ENCODE measurements around the gene YTHDC2.
A peak's percentile ranks its signal among the peaks of the same experiment; 100 is the strongest.

Gene YTHDC2

DNA sequence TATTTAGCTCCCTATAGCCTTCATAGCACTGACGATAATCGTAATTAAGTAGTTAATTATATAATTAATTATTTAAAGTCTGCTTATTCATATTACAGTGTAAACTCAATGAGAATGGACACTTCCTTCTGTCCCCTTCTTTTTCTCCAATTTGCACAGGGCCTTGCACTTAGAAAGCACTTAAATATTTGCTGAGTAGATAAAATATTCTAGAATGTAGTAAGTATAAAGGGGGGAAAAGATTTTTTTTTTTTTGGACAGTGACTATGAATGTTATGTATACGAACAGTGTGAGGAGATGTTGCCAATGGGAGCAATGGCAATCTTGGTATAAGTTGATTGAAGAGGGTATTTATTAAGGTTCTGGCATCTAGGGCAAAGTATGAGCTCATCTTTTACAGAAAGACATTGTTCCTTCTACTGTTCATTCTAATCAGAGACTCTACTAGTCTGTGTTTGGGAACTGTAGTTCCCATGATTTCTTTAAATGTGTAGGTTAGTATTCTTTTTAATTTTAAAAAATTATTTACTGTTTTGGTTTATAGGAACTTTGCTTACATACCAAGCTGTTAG, 49.4 kb downstream of the YTHDC2 start:
- TF ChIP-seq, protein P1, sequence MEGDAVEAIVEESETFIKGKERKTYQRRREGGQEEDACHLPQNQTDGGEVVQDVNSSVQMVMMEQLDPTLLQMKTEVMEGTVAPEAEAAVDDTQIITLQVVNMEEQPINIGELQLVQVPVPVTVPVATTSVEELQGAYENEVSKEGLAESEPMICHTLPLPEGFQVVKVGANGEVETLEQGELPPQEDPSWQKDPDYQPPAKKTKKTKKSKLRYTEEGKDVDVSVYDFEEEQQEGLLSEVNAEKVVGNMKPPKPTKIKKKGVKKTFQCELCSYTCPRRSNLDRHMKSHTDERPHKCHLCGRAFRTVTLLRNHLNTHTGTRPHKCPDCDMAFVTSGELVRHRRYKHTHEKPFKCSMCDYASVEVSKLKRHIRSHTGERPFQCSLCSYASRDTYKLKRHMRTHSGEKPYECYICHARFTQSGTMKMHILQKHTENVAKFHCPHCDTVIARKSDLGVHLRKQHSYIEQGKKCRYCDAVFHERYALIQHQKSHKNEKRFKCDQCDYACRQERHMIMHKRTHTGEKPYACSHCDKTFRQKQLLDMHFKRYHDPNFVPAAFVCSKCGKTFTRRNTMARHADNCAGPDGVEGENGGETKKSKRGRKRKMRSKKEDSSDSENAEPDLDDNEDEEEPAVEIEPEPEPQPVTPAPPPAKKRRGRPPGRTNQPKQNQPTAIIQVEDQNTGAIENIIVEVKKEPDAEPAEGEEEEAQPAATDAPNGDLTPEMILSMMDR (IDR thresholded peaks at IDR 0.05; ENCODE audit: low read depth, low read length, missing control alignments), result no peak
- no peak overlapping the region for H3K4me3 ChIP-seq (replicated peaks; ENCODE audit: low read depth, low read length)

GRCh38 chr5:113569396-113569795, 55.9 kb downstream of the YTHDC2 start:
- H3K4me3 ChIP-seq (replicated peaks; ENCODE audit: low read depth, low read length), result no peak overlapping the region

More for the DNA sequence above, 49.4 kb downstream of the YTHDC2 start:
- DNase-seq (ENCODE audit: extremely low read depth, low read depth), result no peak

DNA sequence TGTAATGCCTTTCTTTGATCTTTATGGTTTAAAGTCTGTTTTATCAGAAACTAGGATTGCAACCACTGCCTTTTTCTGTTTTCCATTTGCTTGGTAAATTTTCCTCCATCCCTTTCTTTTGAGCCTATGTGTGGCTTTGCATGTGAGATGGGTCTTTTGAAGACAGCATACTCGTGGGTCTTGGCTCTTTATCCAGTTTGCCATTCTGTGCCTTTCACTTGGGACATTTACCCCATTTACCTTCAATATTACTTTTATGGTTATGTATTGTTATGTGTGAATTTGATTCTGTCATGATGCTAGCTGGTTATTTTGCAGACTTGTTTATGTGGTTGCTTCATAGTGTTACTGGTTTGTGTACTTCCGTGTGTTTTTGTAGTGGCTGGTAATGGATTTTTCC, 59.2 kb downstream of the YTHDC2 start:
- H3K4me3 ChIP-seq (replicated peaks; ENCODE audit: low read depth, low read length), result no peak overlapping the region
- DNase-seq (ENCODE audit: extremely low read depth, low read depth), result no peak
- TF ChIP-seq, protein P1 (IDR thresholded peaks at IDR 0.05; ENCODE audit: low read depth, low read length, missing control alignments), result no peak

More at GRCh38 chr5:113569396-113569795, 55.9 kb downstream of the YTHDC2 start:
- DNase-seq (ENCODE audit: extremely low read depth, low read depth), result no peak
- TF ChIP-seq, protein P1 (IDR thresholded peaks at IDR 0.05; ENCODE audit: low read depth, low read length, missing control alignments), result no peak

- TF ChIP-seq, protein P1 (IDR thresholded peaks at IDR 0.05; ENCODE audit: low read depth, low read length, missing control alignments), result no peak
- no peak overlapping the region for H3K4me3 ChIP-seq (replicated peaks; ENCODE audit: low read depth, low read length)
- DNase-seq (ENCODE audit: extremely low read depth, low read depth), result peak; percentile 56
Measured at GRCh38 chr5:113574417-113574816, 60.9 kb downstream of the YTHDC2 start.

GRCh38 chr5:113575074-113575473, 61.6 kb downstream of the YTHDC2 start:
- no peak for DNase-seq (ENCODE audit: extremely low read depth, low read depth)
- TF ChIP-seq, protein P1 (IDR thresholded peaks at IDR 0.05; ENCODE audit: low read depth, low read length, missing control alignments), result no peak
- H3K4me3 ChIP-seq (replicated peaks; ENCODE audit: low read depth, low read length), result no peak overlapping the region

DNA sequence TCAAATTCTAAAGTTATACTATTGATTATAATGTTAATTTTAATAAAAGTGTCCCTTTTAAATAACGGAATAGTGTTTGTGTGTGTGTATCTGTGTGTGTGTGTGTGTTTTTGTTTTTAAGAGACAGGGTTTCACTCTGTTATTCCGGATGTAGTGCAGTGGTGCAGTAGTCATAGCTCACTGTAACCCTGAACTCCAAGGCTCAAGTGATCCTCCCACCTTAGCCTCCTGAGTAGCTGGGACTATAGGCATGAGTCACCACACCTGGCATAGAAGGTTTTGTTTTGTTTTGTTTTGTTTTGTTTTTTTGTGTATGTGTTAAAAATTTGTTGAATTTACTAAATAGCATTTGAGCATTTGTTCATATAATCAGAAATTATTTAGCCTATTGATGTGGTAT, 64.6 kb downstream of the YTHDC2 start:
- no peak for DNase-seq (ENCODE audit: extremely low read depth, low read depth)
- TF ChIP-seq, protein P1 (IDR thresholded peaks at IDR 0.05; ENCODE audit: low read depth, low read length, missing control alignments), result no peak
- H3K4me3 ChIP-seq (replicated peaks; ENCODE audit: low read depth, low read length), result no peak overlapping the region

DNA sequence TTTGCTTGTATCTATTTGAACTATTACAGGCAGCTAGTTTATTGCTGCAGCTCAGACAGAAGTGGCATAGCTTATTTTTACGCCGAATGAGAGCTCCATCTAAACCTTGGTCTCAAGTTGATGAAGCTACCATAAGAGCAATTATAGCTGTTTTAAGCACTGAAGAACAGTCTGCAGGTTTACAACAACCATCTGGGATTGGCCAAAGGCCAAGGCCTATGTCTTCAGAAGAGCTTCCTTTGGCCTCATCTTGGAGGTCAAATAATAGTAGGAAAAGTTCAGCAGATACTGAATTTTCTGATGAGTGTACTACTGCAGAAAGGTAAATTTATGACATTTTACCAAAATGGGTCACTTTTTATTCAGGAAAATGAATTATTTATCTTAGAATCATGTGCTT, 67.9 kb downstream of the YTHDC2 start:
- no peak overlapping the region for H3K4me3 ChIP-seq (replicated peaks; ENCODE audit: low read depth, low read length)
- no peak for DNase-seq (ENCODE audit: extremely low read depth, low read depth)
- TF ChIP-seq, protein P1 (IDR thresholded peaks at IDR 0.05; ENCODE audit: low read depth, low read length, missing control alignments), result no peak

Measured in HFF-Myc (cell line).